Activated naive CD4-positive, alpha-beta T cell treated with anti-CD3 and anti-CD28 coated beads, Interleukin-2, amount 50 U/mL, for 72 hours (primary cell): Measurements from ENCODE around the gene ZNF124. TPM values are rescaled to one million over a fixed set of nuclear protein-coding genes. Genes with fewer than 3 reads are reported as not detected.

Source experiments
- ATAC-seq, 2 donors: fragments of 150-1000 bp; cut with Tn5 transposase; 2 replicates each; pipeline ENCODE4 v1.10.0; 2021; ENCODE audit warnings: mild to moderate bottlenecking in 2 of 2, moderate library complexity in 2 of 2
- DNase-seq, 2 donors: peaks; one replicate each; pipeline ENCODE4 v3.0.0; 2021 to 2022; ENCODE audit warnings: low spot score in 2 of 2
- H3K27ac Mint-ChIP-seq, 2 donors: one replicate each; pipeline ENCODE4 v1.8.0; 2022; ENCODE audit warnings: mild to moderate bottlenecking in 2 of 2, mixed read lengths in 2 of 2
- H3K36me3 Mint-ChIP-seq, 2 donors: one replicate each; pipeline ENCODE4 v1.8.0; 2022; ENCODE audit warnings: mixed read lengths in 2 of 2
- H3K9me3 Mint-ChIP-seq, 2 donors: one replicate each; pipeline ENCODE4 v1.8.0; 2022; ENCODE audit warnings: mixed read lengths in 2 of 2
- total RNA-seq, 2 donors: library from RNA; stranded (reverse); gene quantifications; one replicate each; pipeline ENCODE4 v1.2.3, GENCODE V29; 2022

Gene ZNF124
- total RNA-seq, 2 donors from 2014 or later: 11.0 to 13.2 TPM

GRCh38 chr1:247110627-247111258 is 61.1 kb downstream of the ZNF124 start:
- Mint-ChIP-seq H3K36me3 (peaks cover 19 to 21% of the 10 kb centered on the region in 2 donors), H3K9me3 (peaks cover 5 to 6% of the 10 kb centered on the region in 2 donors), H3K27ac (no peak overlapping the region)
- ATAC-seq (peak; percentile 69 to 74), DNase-seq (no peak)

- peaks cover 7 to 10% of the 10 kb centered on the region in 2 donors for H3K9me3 Mint-ChIP-seq
- H3K27ac Mint-ChIP-seq: no peak overlapping the region
- DNase-seq: no peak
- peaks cover 32 to 39% of the 10 kb centered on the region in 2 donors for H3K36me3 Mint-ChIP-seq
- no peak for ATAC-seq
These were observed 64.1 kb downstream of the ZNF124 start for GRCh38 chr1:247107694-247108093.

- ATAC-seq (no peak), DNase-seq (no peak)
- H3K27ac Mint-ChIP-seq: no peak overlapping the region
- peaks cover 14 to 17% of the 10 kb centered on the region in 2 donors for H3K9me3 Mint-ChIP-seq
- peaks cover 48 to 55% of the 10 kb centered on the region in 2 donors for H3K36me3 Mint-ChIP-seq
These were observed 65.9 kb downstream of the ZNF124 start for GRCh38 chr1:247105966-247106365.

Other genes starting within 250 kb of the ZNF124 start
- 10 to 100 TPM; 43.3 to 46.8 TPM for gene AHCTF1, start 240.1 kb downstream of the ZNF124 start, total RNA-seq
- gene ZNF695, start 164.0 kb downstream of the ZNF124 start, total RNA-seq: under 1 TPM; 0.43 to 0.77 TPM
- 1 to 10 TPM; 3.2 to 4.5 TPM for gene ZNF670, start 93.2 kb downstream of the ZNF124 start, total RNA-seq
- gene ZNF669, start 67.7 kb downstream of the ZNF124 start, total RNA-seq: 10 to 100 TPM in 1 of 2 donors, 1 to 10 TPM in 1; 6.2 to 10.1 TPM
- not detected for gene VN1R5, start 84.1 kb upstream of the ZNF124 start, total RNA-seq
- gene ZNF496, start 159.8 kb upstream of the ZNF124 start, total RNA-seq: 10 to 100 TPM in 1 of 2 donors, 1 to 10 TPM in 1; 4.8 to 14.5 TPM
- gene NLRP3, start 244.2 kb upstream of the ZNF124 start, total RNA-seq: 1 to 10 TPM in 1 of 2 donors, under 1 TPM in 1; 0.34 to 1.3 TPM